H9 (cell line): ENCODE data around the gene TMEM221. TPM values are rescaled to one million over a fixed set of nuclear protein-coding genes. Genes with fewer than 3 reads are reported as not detected.

ENCODE experiments used
- DNase-seq: peaks from one replicate; pipeline ENCODE4 v3.0.0-alpha.2; 2017
- H2AFZ ChIP-seq: one replicate; pipeline ENCODE4 v1.6.1; 2013; ENCODE audit warnings: mild to moderate bottlenecking, low read length, control low read depth, moderate library complexity
- H2AK5ac ChIP-seq: 2 replicates; pipeline ENCODE4 v1.6.1; 2013; ENCODE audit warnings: low read length, control low read depth, mixed read lengths; ENCODE audit not compliant: insufficient read length
- H2BK120ac ChIP-seq: one replicate; pipeline ENCODE4 v1.6.1; 2013; ENCODE audit warnings: low read depth, mild to moderate bottlenecking, low read length, control low read depth, inconsistent platforms; ENCODE audit not compliant: poor library complexity, severe bottlenecking
- H2BK12ac ChIP-seq: 2 replicates; pipeline ENCODE4 v1.6.1; 2013; ENCODE audit warnings: low read length, control low read depth, mixed read lengths, low read depth; ENCODE audit not compliant: insufficient read length
- H2BK15ac ChIP-seq: 2 replicates; pipeline ENCODE4 v1.6.1; 2013; ENCODE audit warnings: low read depth, low read length, control low read depth
- H2BK20ac ChIP-seq: one replicate; pipeline ENCODE4 v1.6.1; 2013; ENCODE audit warnings: low read depth, mild to moderate bottlenecking, low read length, control low read depth, inconsistent platforms; ENCODE audit not compliant: poor library complexity, severe bottlenecking
- H2BK5ac ChIP-seq: 2 replicates; pipeline ENCODE4 v1.6.1; 2013; ENCODE audit warnings: low read length, control low read depth, mixed read lengths; ENCODE audit not compliant: insufficient read length
- H3K14ac ChIP-seq: 2 replicates; pipeline ENCODE4 v1.6.1; 2013; ENCODE audit warnings: low read length, control low read depth; ENCODE audit not compliant: insufficient read depth
- H3K18ac ChIP-seq: 2 replicates; pipeline ENCODE4 v1.6.1; 2013; ENCODE audit warnings: low read depth, mild to moderate bottlenecking, mixed read lengths, low read length, control low read depth; ENCODE audit not compliant: insufficient read length
- H3K23ac ChIP-seq: 2 replicates; pipeline ENCODE4 v1.6.1; 2013; ENCODE audit warnings: low read length, control low read depth, mixed read lengths, low read depth; ENCODE audit not compliant: insufficient read length
- H3K23me2 ChIP-seq: 2 replicates; pipeline ENCODE4 v1.6.1; 2013; ENCODE audit warnings: low read depth, mild to moderate bottlenecking, mixed read lengths, low read length, control low read depth; ENCODE audit not compliant: insufficient read length, poor library complexity, severe bottlenecking
- H3K27ac ChIP-seq: 2 replicates; pipeline ENCODE4 v1.5.1; 2013; ENCODE audit warnings: low read length, control low read depth, mixed read lengths, low read depth; ENCODE audit not compliant: insufficient read length
- H3K27me3 ChIP-seq: 2 replicates; pipeline ENCODE4 v1.6.1; 2013; ENCODE audit warnings: low read length, control low read depth, inconsistent platforms; ENCODE audit not compliant: insufficient read depth
- H3K4ac ChIP-seq: 2 replicates; pipeline ENCODE4 v1.6.1; 2013; ENCODE audit warnings: low read depth, mild to moderate bottlenecking, control low read depth, inconsistent platforms, low read length, moderate library complexity
- H3K4me1 ChIP-seq: 2 replicates; pipeline ENCODE4 v1.6.1; 2013; ENCODE audit warnings: low read length, control low read depth, inconsistent platforms; ENCODE audit not compliant: insufficient read depth
- H3K4me2 ChIP-seq: 2 replicates; pipeline ENCODE4 v1.6.1; 2013; ENCODE audit warnings: low read length, control low read depth, mixed read lengths; ENCODE audit not compliant: insufficient read length, insufficient read depth
- H3K56ac ChIP-seq: 2 replicates; pipeline ENCODE4 v1.6.1; 2013; ENCODE audit warnings: low read depth, mild to moderate bottlenecking, mixed read lengths, low read length, control low read depth; ENCODE audit not compliant: insufficient read length
- H3K79me1 ChIP-seq: 2 replicates; pipeline ENCODE4 v1.6.1; 2013; ENCODE audit warnings: low read depth, mild to moderate bottlenecking, moderate library complexity, low read length, control low read depth, inconsistent platforms; ENCODE audit not compliant: insufficient read depth, poor library complexity, severe bottlenecking
- H3K79me2 ChIP-seq: 2 replicates; pipeline ENCODE4 v1.6.1; 2013; ENCODE audit warnings: low read length, control low read depth, inconsistent platforms; ENCODE audit not compliant: insufficient read depth
- H3K9ac ChIP-seq: 2 replicates; pipeline ENCODE4 v1.6.1; 2013; ENCODE audit warnings: low read length, control low read depth, mixed read lengths; ENCODE audit not compliant: insufficient read length; ENCODE audit errors: extremely low read depth
- H3K9me3 ChIP-seq: one replicate; pipeline ENCODE4 v1.6.1; 2013; ENCODE audit warnings: low read depth, low read length, inconsistent platforms; ENCODE audit not compliant: control insufficient read depth
- H3T11ph ChIP-seq: one replicate; pipeline ENCODE4 v1.6.1; 2013; ENCODE audit warnings: mild to moderate bottlenecking, low read length, control low read depth, inconsistent platforms
- H4K20me1 ChIP-seq: one replicate; pipeline ENCODE4 v1.6.1; 2013; ENCODE audit not compliant: control insufficient read depth, insufficient read length, insufficient read depth
- H4K5ac ChIP-seq: 2 replicates; pipeline ENCODE4 v1.6.1; 2013; ENCODE audit warnings: low read depth, mild to moderate bottlenecking, mixed read lengths, low read length, control low read depth; ENCODE audit not compliant: insufficient read length
- H4K8ac ChIP-seq: replicated peaks from 2 replicates; pipeline ENCODE4 v1.6.1; 2013; ENCODE audit warnings: low read length, control low read depth, mixed read lengths, low read depth; ENCODE audit not compliant: insufficient read length
- H4K91ac ChIP-seq: 2 replicates; pipeline ENCODE4 v1.6.1; 2013; ENCODE audit warnings: low read depth, mild to moderate bottlenecking, moderate library complexity, mixed read lengths, low read length, control low read depth; ENCODE audit not compliant: insufficient read length
- H3K27ac Mint-ChIP-seq, 3 experiments: 2 replicates in 2 of 3; 3 replicates in 1 of 3; pipeline ENCODE4 v1.8.0; 2020 to 2021; ENCODE audit warnings: mixed read lengths in 3 of 3, mild to moderate bottlenecking in 1 of 3, moderate library complexity in 1 of 3
- H3K27me3 Mint-ChIP-seq: 2 replicates; pipeline ENCODE4 v1.8.0; 2021; ENCODE audit warnings: low read depth, mild to moderate bottlenecking, moderate library complexity, mixed read lengths
- H3K36me3 Mint-ChIP-seq, 3 experiments: 2 replicates in 2 of 3; 3 replicates in 1 of 3; pipeline ENCODE4 v1.8.0; 2020 to 2021; ENCODE audit warnings: low read depth in 3 of 3, mixed read lengths in 3 of 3; ENCODE audit not compliant: insufficient read depth in 1 of 3
- H3K4me1 Mint-ChIP-seq, 2 experiments: 2 replicates each; pipeline ENCODE4 v1.8.0; 2020; ENCODE audit warnings: mixed read lengths in 2 of 2
- H3K4me3 Mint-ChIP-seq, 2 experiments: 2 replicates in 1 of 2; 3 replicates in 1 of 2; pipeline ENCODE4 v1.8.0; 2020 to 2021; ENCODE audit warnings: mild to moderate bottlenecking in 2 of 2, mixed read lengths in 2 of 2, moderate library complexity in 1 of 2
- H3K9me3 Mint-ChIP-seq, 2 experiments: 2 replicates in 1 of 2; 3 replicates in 1 of 2; pipeline ENCODE4 v1.8.0; 2020; ENCODE audit warnings: mild to moderate bottlenecking in 2 of 2, mixed read lengths in 2 of 2, moderate library complexity in 1 of 2
- WGBS: extraction: QIAGEN DNeasy Blood & Tissue Kit; methylation state at CpG from one replicate; pipeline ENCODE4 v1.1.7; 2013; ENCODE audit warnings: missing lambda C conversion rate, low lambda C conversion rate, mixed read lengths; ENCODE audit not compliant: insufficient read length; ENCODE audit errors: extremely low coverage; 5-methylcytosine and 5-hydroxymethylcytosine counted together
- total RNA-seq: library from RNA; stranded (reverse); gene quantifications from 2 replicates; pipeline ENCODE4 v1.2.1, GENCODE V29; 2021
- TF ChIP-seq, protein P1 (sequence below): fragments of 200-600 bp; sonication (generic); conservative IDR thresholded peaks from 3 replicates; pipeline ENCODE4 v1.8.0; 2021; ENCODE audit warnings: antibody characterized with exemption, mild to moderate bottlenecking

The TMEM221 gene
- total RNA-seq, 1 experiment from 2014 or later = 1.4 TPM

DNA sequence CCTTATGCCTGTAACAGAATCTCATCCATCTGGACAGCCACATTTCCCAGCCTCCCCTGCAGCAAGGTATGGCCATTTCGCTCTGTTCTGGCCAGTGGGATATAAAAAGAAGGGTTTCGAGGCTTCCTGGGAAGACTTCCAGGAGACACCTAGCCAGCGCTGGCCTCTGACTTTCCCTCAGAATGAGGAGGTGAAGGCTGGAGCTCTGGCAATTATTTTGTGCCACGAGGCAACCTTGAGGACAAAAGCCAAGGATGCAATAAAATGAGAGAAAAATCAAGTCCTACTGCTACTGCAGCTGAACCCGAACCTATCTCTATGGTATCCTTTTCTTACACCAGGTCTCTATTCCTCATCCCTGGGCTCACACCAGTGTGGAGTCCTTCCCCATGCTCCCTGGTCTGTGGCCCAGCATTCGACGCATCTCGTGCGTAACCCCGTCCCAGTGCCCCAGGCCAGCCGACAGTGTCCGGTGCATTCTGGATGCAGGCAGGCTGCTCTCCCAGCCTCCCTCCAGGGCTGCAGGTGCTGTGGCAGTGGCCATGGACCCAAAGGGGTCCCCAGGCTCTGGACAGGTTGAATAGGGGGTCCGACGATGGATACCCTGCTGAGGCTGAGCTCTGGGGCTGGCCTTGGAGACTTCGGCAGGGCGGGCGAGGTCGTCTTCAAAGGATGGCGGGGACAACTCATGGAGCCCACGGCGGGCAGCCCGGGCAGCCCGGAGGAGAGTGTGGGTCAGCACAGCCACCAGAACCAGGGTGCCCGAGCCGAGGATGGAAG, 12.2 kb downstream of the TMEM221 start:
- peaks cover 3% of the 10 kb centered on the region for H3K27me3 Mint-ChIP-seq
- Histone ChIP-seq H2BK120ac (no peak overlapping the region), H3K79me2 (no peaks in the 10 kb centered on the region), H3K27me3 (no peaks in the 10 kb centered on the region), H4K8ac (no peak overlapping the region), H2AFZ (no peak overlapping the region), H2BK12ac (no peak overlapping the region), H3K4me2 (no peak overlapping the region), H3K27ac (no peak overlapping the region), H3K4ac (no peak overlapping the region), H3K9ac (no peak overlapping the region), H3K14ac (no peak overlapping the region), H3K23me2 (no peaks in the 10 kb centered on the region), H3K4me1 (no peaks in the 10 kb centered on the region), H3K23ac (no peak overlapping the region), H3K79me1 (no peaks in the 10 kb centered on the region), H4K91ac (no peak overlapping the region), H3K9me3 (no peaks in the 10 kb centered on the region), H2BK5ac (no peak overlapping the region), H3K56ac (no peak overlapping the region), H2BK15ac (no peak overlapping the region), H3T11ph (no peak overlapping the region), H4K5ac (no peak overlapping the region), H2BK20ac (no peak overlapping the region), H4K20me1 (no peaks in the 10 kb centered on the region), H2AK5ac (no peak overlapping the region), H3K18ac (no peak overlapping the region)
- peaks cover 0 to 6% (median 0%) of the 10 kb centered on the region in 3 experiments; a peak in 1 of 7 replicates for H3K36me3 Mint-ChIP-seq
- no peak overlapping the region for H3K27ac Mint-ChIP-seq
- no peaks in the 10 kb centered on the region; a peak in 1 of 5 replicates for H3K9me3 Mint-ChIP-seq
- WGBS = no CpG with 5 or more reads among the region's 25 CpGs
- DNase-seq = no peak
- TF ChIP-seq, protein P1, sequence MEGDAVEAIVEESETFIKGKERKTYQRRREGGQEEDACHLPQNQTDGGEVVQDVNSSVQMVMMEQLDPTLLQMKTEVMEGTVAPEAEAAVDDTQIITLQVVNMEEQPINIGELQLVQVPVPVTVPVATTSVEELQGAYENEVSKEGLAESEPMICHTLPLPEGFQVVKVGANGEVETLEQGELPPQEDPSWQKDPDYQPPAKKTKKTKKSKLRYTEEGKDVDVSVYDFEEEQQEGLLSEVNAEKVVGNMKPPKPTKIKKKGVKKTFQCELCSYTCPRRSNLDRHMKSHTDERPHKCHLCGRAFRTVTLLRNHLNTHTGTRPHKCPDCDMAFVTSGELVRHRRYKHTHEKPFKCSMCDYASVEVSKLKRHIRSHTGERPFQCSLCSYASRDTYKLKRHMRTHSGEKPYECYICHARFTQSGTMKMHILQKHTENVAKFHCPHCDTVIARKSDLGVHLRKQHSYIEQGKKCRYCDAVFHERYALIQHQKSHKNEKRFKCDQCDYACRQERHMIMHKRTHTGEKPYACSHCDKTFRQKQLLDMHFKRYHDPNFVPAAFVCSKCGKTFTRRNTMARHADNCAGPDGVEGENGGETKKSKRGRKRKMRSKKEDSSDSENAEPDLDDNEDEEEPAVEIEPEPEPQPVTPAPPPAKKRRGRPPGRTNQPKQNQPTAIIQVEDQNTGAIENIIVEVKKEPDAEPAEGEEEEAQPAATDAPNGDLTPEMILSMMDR = no peak
- H3K4me1 Mint-ChIP-seq = no peaks in the 10 kb centered on the region
- no peak overlapping the region for H3K4me3 Mint-ChIP-seq
